GM19025 (cell line): Measurements from ENCODE around the gene ZPR1.

Experiments used
- ATAC-seq: cut with Tn5 transposase; IDR thresholded peaks from one replicate; pipeline ENCODE4 v1.9.1; 2021; ENCODE audit warnings: mild to moderate bottlenecking, low read depth, moderate library complexity; ENCODE audit not compliant: unreplicated experiment

Gene ZPR1

GRCh38 chr11:116792869-116793771 lies 5.3 kb upstream of the ZPR1 start:
- ATAC-seq = no peak

GRCh38 chr11:116792144-116792868 lies 4.5 kb upstream of the ZPR1 start:
- ATAC-seq = no peak

- no peak for ATAC-seq
Measured at GRCh38 chr11:116791813-116792143, 4.0 kb upstream of the ZPR1 start, which contains the start of gene APOA5. APOA5 (minus strand) TSS chr11:116791879; CDS start chr11:116791860, 19 bp downstream.

GRCh38 chr11:116791002-116791812 lies 3.4 kb upstream of the ZPR1 start:
- no peak for ATAC-seq

GRCh38 chr11:116790167-116791001 lies 2.6 kb upstream of the ZPR1 start:
- ATAC-seq = no peak

- ATAC-seq = no peak
Measured at GRCh38 chr11:116788975-116789374, 1.2 kb upstream of the ZPR1 start.

- no peak for ATAC-seq
Measured at GRCh38 chr11:116788534-116788933, 711 bp upstream of the ZPR1 start.

GRCh38 chr11:116787436-116787785 lies 412 bp downstream of the ZPR1 start:
- ATAC-seq = peak; percentile 11

- no peak for ATAC-seq
Measured at GRCh38 chr11:116786966-116787365, 857 bp downstream of the ZPR1 start.

- ATAC-seq = no peak
Measured at GRCh38 chr11:116786326-116786725, 1.5 kb downstream of the ZPR1 start.

- ATAC-seq = no peak
Measured at GRCh38 chr11:116782728-116783127, 5.1 kb downstream of the ZPR1 start.

GRCh38 chr11:116778556-116778955 lies 9.3 kb downstream of the ZPR1 start:
- no peak for ATAC-seq

- no peak for ATAC-seq
Measured at GRCh38 chr11:116777056-116777455, 10.8 kb downstream of the ZPR1 start.

- ATAC-seq = no peak
Measured at GRCh38 chr11:116776522-116776984, 11.3 kb downstream of the ZPR1 start.

GRCh38 chr11:116775975-116776374 lies 11.8 kb downstream of the ZPR1 start:
- no peak for ATAC-seq

GRCh38 chr11:116774661-116775060 lies 13.2 kb downstream of the ZPR1 start:
- ATAC-seq = no peak

GRCh38 chr11:116773203-116774097 lies 14.4 kb downstream of the ZPR1 start:
- ATAC-seq = no peak

GRCh38 chr11:116772443-116773202 lies 15.2 kb downstream of the ZPR1 start, which contains the start of gene BUD13:
BUD13 (minus strand) TSS chr11:116772987; CDS start chr11:116772964, 23 bp downstream.
- peak; percentile 77 for ATAC-seq
